ENCODE data around the gene NKAIN4.

The NKAIN4 gene

DNA sequence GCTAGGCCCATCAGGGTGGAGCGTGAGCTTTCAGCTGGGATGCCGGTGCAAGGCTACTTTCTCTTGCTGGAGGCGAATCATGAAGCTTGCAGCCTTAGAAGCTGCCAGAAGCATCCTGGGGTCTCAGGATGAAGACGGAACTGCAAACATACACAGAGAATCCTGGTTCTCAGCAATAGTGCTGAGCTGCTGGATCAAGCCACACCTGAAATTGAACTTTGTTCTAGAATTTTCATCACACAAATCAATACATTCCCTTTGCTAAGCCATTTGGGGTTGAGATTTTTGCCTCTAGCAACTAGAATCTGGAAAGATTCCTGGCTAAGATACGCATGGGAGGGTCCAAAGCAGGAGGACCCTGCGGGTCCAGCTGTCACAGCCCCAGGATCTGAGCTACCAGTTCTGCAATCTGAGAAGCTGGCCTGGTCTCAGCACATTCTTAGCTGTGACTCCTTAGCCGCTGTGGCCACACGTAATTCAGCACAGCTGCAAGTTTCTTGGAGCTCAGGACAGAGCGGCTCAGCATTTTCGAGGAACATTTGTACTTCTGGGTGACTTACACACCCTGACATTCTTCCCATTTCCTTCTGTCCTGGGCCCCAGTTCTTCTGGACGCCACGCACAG, 11.7 kb upstream of the NKAIN4 start:
- TF ChIP-seq, protein P1, sequence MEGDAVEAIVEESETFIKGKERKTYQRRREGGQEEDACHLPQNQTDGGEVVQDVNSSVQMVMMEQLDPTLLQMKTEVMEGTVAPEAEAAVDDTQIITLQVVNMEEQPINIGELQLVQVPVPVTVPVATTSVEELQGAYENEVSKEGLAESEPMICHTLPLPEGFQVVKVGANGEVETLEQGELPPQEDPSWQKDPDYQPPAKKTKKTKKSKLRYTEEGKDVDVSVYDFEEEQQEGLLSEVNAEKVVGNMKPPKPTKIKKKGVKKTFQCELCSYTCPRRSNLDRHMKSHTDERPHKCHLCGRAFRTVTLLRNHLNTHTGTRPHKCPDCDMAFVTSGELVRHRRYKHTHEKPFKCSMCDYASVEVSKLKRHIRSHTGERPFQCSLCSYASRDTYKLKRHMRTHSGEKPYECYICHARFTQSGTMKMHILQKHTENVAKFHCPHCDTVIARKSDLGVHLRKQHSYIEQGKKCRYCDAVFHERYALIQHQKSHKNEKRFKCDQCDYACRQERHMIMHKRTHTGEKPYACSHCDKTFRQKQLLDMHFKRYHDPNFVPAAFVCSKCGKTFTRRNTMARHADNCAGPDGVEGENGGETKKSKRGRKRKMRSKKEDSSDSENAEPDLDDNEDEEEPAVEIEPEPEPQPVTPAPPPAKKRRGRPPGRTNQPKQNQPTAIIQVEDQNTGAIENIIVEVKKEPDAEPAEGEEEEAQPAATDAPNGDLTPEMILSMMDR (conservative IDR thresholded peaks at IDR 0.05) = no peak

GRCh38 chr20:63264519-63264918, 10.3 kb upstream of the NKAIN4 start:
- H3K27ac ChIP-seq = no peak overlapping the region
- TF ChIP-seq, protein P1 (conservative IDR thresholded peaks at IDR 0.05) = no peak

More for the DNA sequence above, 11.7 kb upstream of the NKAIN4 start:
- H3K27ac ChIP-seq = no peak overlapping the region

- TF ChIP-seq, protein P1 (conservative IDR thresholded peaks at IDR 0.05) = no peak
- H3K27ac ChIP-seq = no peak overlapping the region
Observed at GRCh38 chr20:63264000-63264399, 9.7 kb upstream of the NKAIN4 start.

GRCh38 chr20:63262836-63263235, 8.6 kb upstream of the NKAIN4 start:
- no peak overlapping the region for H3K27ac ChIP-seq
- TF ChIP-seq, protein P1 (conservative IDR thresholded peaks at IDR 0.05) = no peak

DNA sequence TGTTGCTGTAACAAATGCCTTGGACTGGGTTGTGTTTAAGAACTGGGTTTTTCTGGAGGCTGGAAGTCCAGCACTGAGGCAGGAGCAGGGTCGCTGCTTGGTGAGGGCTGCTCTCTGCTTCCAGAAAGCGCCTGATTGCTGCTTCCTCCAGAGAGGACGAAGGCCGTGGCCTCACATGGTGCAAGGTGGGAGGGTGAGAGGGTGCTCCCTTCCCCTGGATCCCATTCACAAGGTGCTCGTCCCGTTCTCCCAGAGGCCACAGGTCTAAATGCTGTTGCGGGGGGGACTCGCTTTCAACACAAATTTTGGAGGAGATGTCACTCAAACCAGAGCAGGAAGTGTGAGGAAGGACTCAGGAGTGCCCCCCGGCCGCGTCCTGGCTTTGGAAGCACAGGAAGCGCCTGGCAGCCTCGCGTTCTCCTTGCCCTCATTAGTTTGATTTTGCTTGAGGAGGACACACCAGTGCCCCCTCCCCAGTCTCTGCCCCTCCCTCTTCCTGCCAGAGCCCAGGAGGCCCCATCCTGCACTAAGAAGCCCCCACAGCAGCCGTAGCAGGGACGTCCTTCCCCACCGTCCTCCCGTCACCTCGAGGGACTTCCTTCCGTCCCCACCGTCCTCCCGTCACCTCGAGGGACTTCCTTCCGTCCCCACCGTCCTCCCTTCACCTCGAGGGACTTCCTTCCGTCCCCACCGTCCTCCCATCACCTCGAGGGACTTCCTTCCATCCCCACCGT, 7.7 kb upstream of the NKAIN4 start:
- no peak overlapping the region for H3K27ac ChIP-seq
- TF ChIP-seq, protein P1 (conservative IDR thresholded peaks at IDR 0.05) = no peak

- no peak overlapping the region for H3K27ac ChIP-seq
- TF ChIP-seq, protein P1 (conservative IDR thresholded peaks at IDR 0.05) = no peak
Observed at GRCh38 chr20:63261060-63261794, 7.0 kb upstream of the NKAIN4 start.

GRCh38 chr20:63260521-63260920, 6.3 kb upstream of the NKAIN4 start:
- TF ChIP-seq, protein P1 (conservative IDR thresholded peaks at IDR 0.05) = no peak
- H3K27ac ChIP-seq = no peak overlapping the region

Data from VCaP (cell line).